ENCODE data around the gene NTRK3.

DNA sequence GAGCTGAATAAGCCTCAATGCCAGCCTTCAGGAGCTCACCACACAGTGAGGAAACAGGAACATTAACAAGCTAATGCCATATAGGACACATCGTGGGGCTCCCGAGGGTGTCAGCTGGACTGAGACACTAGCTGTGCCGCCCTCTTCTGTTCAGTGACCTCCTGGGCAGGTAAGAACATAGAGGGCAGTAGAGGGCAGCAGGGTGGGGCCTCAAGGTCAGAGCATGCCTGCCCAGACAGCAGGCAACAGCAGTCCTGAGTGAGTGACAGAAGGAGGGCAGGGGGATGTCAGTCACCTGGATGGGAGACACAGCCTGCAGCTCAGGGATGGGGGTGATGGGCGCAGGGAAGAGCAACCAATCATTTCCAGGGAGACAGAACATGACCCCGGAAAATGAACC is 15.5 kb downstream of the NTRK3 start:
- TF ChIP-seq CTCF (IDR thresholded peaks at IDR 0.05) (no peak), EP300 (IDR thresholded peaks at IDR 0.05) (no peak), POLR2A (IDR thresholded peaks at IDR 0.05) (no peak), POLR2AphosphoS5 (IDR thresholded peaks at IDR 0.05) (no peak)

Data from upper lobe of left lung (tissue), 4 donors.